Left lung (tissue), 10 donors: ENCODE results near the gene SHMT2. TPM values are rescaled to one million over a fixed set of nuclear protein-coding genes. Genes with fewer than 3 reads are reported as not detected.
A peak's percentile ranks its signal among the peaks of the same experiment; 100 is the strongest.

ENCODE experiments used
- ATAC-seq: fragments of 200-7000 bp; cut with Tn5 transposase; one replicate; pipeline ENCODE4 v1.9.1; 2020; ENCODE audit warnings: moderate library complexity
- DNase-seq, 4 donors: peaks; one replicate each; pipeline ENCODE4 v3.0.0-alpha.2; 2013 to 2020
- H3K27ac ChIP-seq, 2 donors: fragments of 200-600 bp; sonication (generic) in 1 of 2; one replicate each; pipeline versions ENCODE4 v1.5.0 to v1.8.0; 2020 to 2021
- H3K27me3 ChIP-seq, 2 donors: fragments of 200-600 bp; sonication (generic) in 1 of 2; one replicate each; pipeline versions ENCODE4 v1.5.0 to v1.8.0; 2020 to 2021
- H3K36me3 ChIP-seq, 2 donors: fragments of 200-600 bp; sonication (generic) in 1 of 2; one replicate each; pipeline versions ENCODE4 v1.5.0 to v1.8.0; 2020 to 2021
- H3K4me1 ChIP-seq, 2 donors: fragments of 200-600 bp; one replicate each; pipeline ENCODE4 v1.8.0; 2021
- H3K4me3 ChIP-seq, 2 donors: fragments of 200-600 bp; sonication (generic) in 1 of 2; one replicate each; pipeline versions ENCODE4 v1.5.0 to v1.8.0; 2020 to 2021; ENCODE audit warnings: mild to moderate bottlenecking in 1 of 2
- H3K9me3 ChIP-seq, 2 donors: fragments of 200-600 bp; sonication (generic) in 1 of 2; one replicate each; pipeline versions ENCODE4 v1.5.0 to v1.8.0; 2020 to 2021
- intact Hi-C, 2 donors: fragments of 100-400 bp; cut with DNase I; formaldehyde crosslinking; loops; one replicate each; pipeline versions ENCODE4 v1.11.2 to v1.14.2; 2022
- polyA plus RNA-seq, 6 donors: library from polyadenylated mRNA; unstranded; fragments of 120-200 nt; gene quantifications; one replicate each; pipeline ENCODE4 v1.2.1, GENCODE V29; 2013; ENCODE audit not compliant: insufficient read length in 6 of 6
- total RNA-seq, 2 donors: library from RNA; stranded (reverse); fragmentation: NEBNext Ultra II Directional; extraction: Animal tissue kit (Norgen Biotek cat#: 25700); gene quantifications; one replicate each; pipeline ENCODE4 v1.2.1, GENCODE V29; 2021
- TF ChIP-seq, protein P1 (sequence below), 2 donors: fragments of 200-600 bp; sonication (generic) in 1 of 2; IDR thresholded peaks; one replicate each; pipeline versions ENCODE4 v1.5.0 to v1.8.0; 2021; ENCODE audit warnings: antibody characterized with exemption in 2 of 2
- donor health status: DM: no; HTN: yes; CAD: no.
- donor health status: DM: no; HTN: no; CAD: no.

SHMT2 gene
- total and polyA plus RNA-seq, 8 donors = 64.7 to 116 (median 75.6) TPM

DNA sequence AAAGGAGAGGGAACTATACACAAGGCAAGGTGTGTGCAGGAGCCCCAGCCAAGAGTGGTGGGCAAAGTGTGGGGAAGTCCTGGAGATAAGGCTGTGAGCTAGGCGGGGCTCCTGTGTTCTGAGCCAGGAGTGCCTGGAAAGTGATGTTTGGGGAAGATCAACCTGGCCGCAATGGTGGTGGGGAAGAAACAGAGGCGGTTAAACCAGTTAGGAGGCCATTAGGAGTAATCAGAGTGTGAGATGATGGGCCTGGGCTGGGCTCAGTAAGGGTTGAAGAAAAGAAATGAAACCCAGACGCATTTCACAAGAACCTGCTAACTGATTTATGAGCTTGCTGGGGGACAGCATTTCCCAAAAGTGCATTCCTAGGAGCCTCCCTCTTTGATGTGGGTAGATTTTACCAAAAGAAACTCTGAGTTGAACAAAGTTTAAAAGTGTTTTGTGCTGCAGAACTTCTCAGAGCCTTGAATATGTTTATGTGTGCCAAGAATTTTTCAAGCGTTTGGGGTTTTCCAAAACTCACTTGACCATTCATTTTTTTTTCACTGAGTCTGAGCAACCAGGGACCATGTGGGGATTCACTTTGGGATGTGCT is 47.9 kb upstream of the SHMT2 start:
- intact Hi-C loops = loop anchor here (5.0 to 10.0 kb wide), 2 partner anchors 57 to 59 kb away; partner anchors contain the start of gene LRP1 (in 1 of the 2)
- Histone ChIP-seq H3K27ac (no peak overlapping the region), H3K27me3 (no peaks in the 10 kb centered on the region), H3K36me3 (peaks cover 0 to 87% of the 10 kb centered on the region in 2 donors), H3K4me3 (no peak overlapping the region), H3K4me1 (no peaks in the 10 kb centered on the region), H3K9me3 (no peaks in the 10 kb centered on the region)
- ATAC-seq (no peak), DNase-seq (no peak)
- TF ChIP-seq, protein P1, sequence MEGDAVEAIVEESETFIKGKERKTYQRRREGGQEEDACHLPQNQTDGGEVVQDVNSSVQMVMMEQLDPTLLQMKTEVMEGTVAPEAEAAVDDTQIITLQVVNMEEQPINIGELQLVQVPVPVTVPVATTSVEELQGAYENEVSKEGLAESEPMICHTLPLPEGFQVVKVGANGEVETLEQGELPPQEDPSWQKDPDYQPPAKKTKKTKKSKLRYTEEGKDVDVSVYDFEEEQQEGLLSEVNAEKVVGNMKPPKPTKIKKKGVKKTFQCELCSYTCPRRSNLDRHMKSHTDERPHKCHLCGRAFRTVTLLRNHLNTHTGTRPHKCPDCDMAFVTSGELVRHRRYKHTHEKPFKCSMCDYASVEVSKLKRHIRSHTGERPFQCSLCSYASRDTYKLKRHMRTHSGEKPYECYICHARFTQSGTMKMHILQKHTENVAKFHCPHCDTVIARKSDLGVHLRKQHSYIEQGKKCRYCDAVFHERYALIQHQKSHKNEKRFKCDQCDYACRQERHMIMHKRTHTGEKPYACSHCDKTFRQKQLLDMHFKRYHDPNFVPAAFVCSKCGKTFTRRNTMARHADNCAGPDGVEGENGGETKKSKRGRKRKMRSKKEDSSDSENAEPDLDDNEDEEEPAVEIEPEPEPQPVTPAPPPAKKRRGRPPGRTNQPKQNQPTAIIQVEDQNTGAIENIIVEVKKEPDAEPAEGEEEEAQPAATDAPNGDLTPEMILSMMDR (IDR thresholded peaks at IDR 0.05) = no peak

DNA sequence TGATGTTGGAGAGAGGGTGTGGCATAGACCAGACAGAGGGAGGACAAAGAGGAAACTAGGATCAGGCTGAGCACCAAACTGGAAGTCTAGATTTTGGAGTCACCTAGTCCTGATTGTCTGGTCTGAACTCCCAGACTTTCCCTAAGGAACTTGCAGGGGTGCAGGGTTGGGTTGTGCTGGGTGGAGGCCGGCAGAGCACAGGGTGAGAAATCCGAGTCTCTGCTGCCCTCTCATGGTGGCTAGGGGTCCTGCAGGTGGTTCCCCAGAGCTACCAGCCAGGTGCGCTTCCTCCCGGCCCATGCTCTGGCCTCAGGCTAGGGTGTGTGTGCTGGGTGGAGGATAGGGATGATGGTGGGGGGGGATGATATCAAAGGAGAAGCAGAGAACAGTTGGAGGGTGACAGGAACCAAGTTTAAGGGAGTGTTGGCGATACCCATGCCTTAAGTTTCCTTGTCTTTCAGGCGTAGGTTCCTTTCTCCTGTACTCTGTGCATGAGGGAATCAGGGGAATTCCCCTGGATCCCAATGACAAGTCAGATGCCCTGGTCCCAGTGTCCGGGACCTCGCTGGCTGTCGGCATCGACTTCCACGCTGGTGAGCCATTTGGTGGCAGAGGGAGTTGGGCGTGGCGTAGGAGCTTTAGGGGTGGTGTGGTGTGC is 46.5 kb upstream of the SHMT2 start:
- peak in 3 of 4 donors; percentile 56 to 74 (median 74) for DNase-seq
- H3K36me3 ChIP-seq = peaks cover 0 to 87% of the 10 kb centered on the region in 2 donors

GRCh38 chr12:57183939-57184725 is 45.4 kb upstream of the SHMT2 start:
- ATAC-seq (no peak), DNase-seq (no peak)
- Histone ChIP-seq H3K9me3 (no peaks in the 10 kb centered on the region), H3K27me3 (no peaks in the 10 kb centered on the region), H3K36me3 (peaks cover 0 to 87% of the 10 kb centered on the region in 2 donors), H3K27ac (no peak overlapping the region), H3K4me1 (no peaks in the 10 kb centered on the region), H3K4me3 (no peak overlapping the region)
- TF ChIP-seq, protein P1 (IDR thresholded peaks at IDR 0.05) = no peak
- intact Hi-C loops = loop anchor here (5.0 to 10.0 kb wide), 2 partner anchors 59 to 62 kb away; partner anchors contain the start of gene LRP1 (in 1 of the 2)

More for the DNA sequence above, 46.5 kb upstream of the SHMT2 start:
- no peak overlapping the region for H3K27ac ChIP-seq
- TF ChIP-seq, protein P1 (IDR thresholded peaks at IDR 0.05) = peak; percentile 71 to 92
- intact Hi-C loops = loop anchor here (5.0 to 10.0 kb wide), 2 partner anchors 58 to 61 kb away; partner anchors contain the start of gene LRP1 (in 1 of the 2)
- peak; percentile 91 for ATAC-seq
- H3K27me3 ChIP-seq = no peaks in the 10 kb centered on the region
- H3K9me3 ChIP-seq = no peaks in the 10 kb centered on the region
- H3K4me3 ChIP-seq = no peak overlapping the region
- H3K4me1 ChIP-seq = no peaks in the 10 kb centered on the region

GRCh38 chr12:57185403-57185802 is 44.1 kb upstream of the SHMT2 start:
- Histone ChIP-seq H3K27ac (no peak overlapping the region), H3K27me3 (no peaks in the 10 kb centered on the region), H3K4me3 (no peak overlapping the region), H3K9me3 (no peaks in the 10 kb centered on the region), H3K4me1 (peaks cover 0 to 8% of the 10 kb centered on the region in 2 donors), H3K36me3 (peaks cover 0 to 87% of the 10 kb centered on the region in 2 donors)
- intact Hi-C loops = loop anchor here in 1 of 2 donors (10.0 kb wide), 1 partner anchor 61 kb away; the partner anchor contains the start of gene LRP1
- TF ChIP-seq, protein P1 (IDR thresholded peaks at IDR 0.05) = no peak
- DNase-seq (no peak), ATAC-seq (no peak)
